HepG2 (cell line): ENCODE data around the gene STK10. TPM values are rescaled to one million over a fixed set of nuclear protein-coding genes. Genes with fewer than 3 reads are reported as not detected.

ENCODE experiments used
- ATAC-seq: fragments of 200-7000 bp; cut with Tn5 transposase; 3 replicates; pipeline ENCODE4 v1.9.1; 2020; ENCODE audit warnings: mild to moderate bottlenecking, moderate library complexity
- BruUV-seq: library from RNA; stranded (reverse); fragments of 400-500 nt; replicated peaks from 2 replicates; lab custom pipeline; 2021; lab: Mats Ljungman, UMichigan
- CTCF ChIA-PET: fragments of 300-600 bp; formaldehyde crosslinking; extraction: SDS; loops from one replicate; lab custom pipeline; 2021; ENCODE audit warnings: low total read pairs, inconsistent platforms, low intra/inter-chr PET ratio; lab: Yijun Ruan, JAX
- POLR2A ChIA-PET: fragments of 350-600 bp; sonication (Branson Sonifier 250); formaldehyde crosslinking; loops from one replicate; lab custom pipeline; 2020; ENCODE audit warnings: antibody characterized with exemption, inconsistent platforms; lab: Yijun Ruan, JAX
- DNase-seq: peaks from one replicate; pipeline ENCODE4 v3.0.0-alpha.2; 2015; ENCODE audit warnings: low spot score
- FAIRE-seq: peaks from 3 replicates; lab custom pipeline; 2011; peaks lifted over from hg19 to GRCh38; lab: Jason Lieb, UNC
- H2AFZ ChIP-seq: one replicate; pipeline ENCODE4 v1.6.1; 2011; ENCODE audit warnings: low read length, inconsistent platforms
- H3K27ac ChIP-seq: fragments of 300-600 bp; 3 replicates; pipeline ENCODE4 v1.8.0; 2011; ENCODE audit warnings: mixed run types, mild to moderate bottlenecking, mixed read lengths, low read length, inconsistent platforms; ENCODE audit not compliant: insufficient read depth; ENCODE audit errors: extremely low read length
- H3K27me3 ChIP-seq, 2 experiments: fragments of 200-600 bp in 1 of 2; 2 replicates in 1 of 2; 3 replicates in 1 of 2; pipeline versions ENCODE4 v1.6.0 to v1.8.0; 2011; ENCODE audit warnings: low read length in 2 of 2, mild to moderate bottlenecking in 2 of 2, moderate library complexity in 2 of 2, inconsistent platforms in 1 of 2; ENCODE audit not compliant: insufficient read depth in 2 of 2, control insufficient read depth in 1 of 2
- H3K36me3 ChIP-seq, 2 experiments: fragments of 200-600 bp in 1 of 2; replicated peaks in 1 of 2; 2 replicates in 1 of 2; 3 replicates in 1 of 2; pipeline versions ENCODE4 v1.5.1 to v1.8.0; 2011; ENCODE audit warnings: low read length in 2 of 2, inconsistent platforms in 1 of 2; ENCODE audit not compliant: insufficient read depth in 2 of 2, control insufficient read depth in 1 of 2
- H3K4me1 ChIP-seq: 2 replicates; pipeline ENCODE4 v1.5.1; 2012; ENCODE audit warnings: low read length, inconsistent platforms; ENCODE audit not compliant: insufficient read depth
- H3K4me2 ChIP-seq: 2 replicates; pipeline ENCODE4 v1.6.0; 2011; ENCODE audit warnings: low read depth, low read length, inconsistent platforms
- H3K4me3 ChIP-seq, 3 experiments: fragments of 200-600 bp in 1 of 3; sonication (generic), shearing (Covaris generic) in 1 of 3; replicated peaks in 1 of 3; 2 replicates each; pipeline ENCODE4 v1.5.1; 2011 to 2016; ENCODE audit warnings: low read length in 3 of 3, inconsistent platforms in 2 of 3, low read depth in 2 of 3, mild to moderate bottlenecking in 2 of 3, control low read depth in 1 of 3, mixed read lengths in 1 of 3; ENCODE audit not compliant: insufficient read depth in 1 of 3
- H3K79me2 ChIP-seq: one replicate; pipeline ENCODE4 v1.6.1; 2011; ENCODE audit warnings: low read length, inconsistent platforms; ENCODE audit not compliant: insufficient read depth
- H3K9ac ChIP-seq: 2 replicates; pipeline ENCODE4 v1.6.0; 2011; ENCODE audit warnings: mild to moderate bottlenecking, low read depth, low read length, inconsistent platforms; ENCODE audit not compliant: insufficient read depth
- H3K9me3 ChIP-seq: 2 replicates; pipeline ENCODE4 v1.5.1; 2012; ENCODE audit warnings: mild to moderate bottlenecking, low read length
- H4K20me1 ChIP-seq: 2 replicates; pipeline ENCODE4 v1.6.0; 2011; ENCODE audit warnings: inconsistent platforms, mild to moderate bottlenecking, low read length, moderate library complexity; ENCODE audit not compliant: insufficient read depth
- FOSL2 ChIP-seq: sonication (generic); formaldehyde crosslinking; IDR thresholded peaks from 2 replicates; pipeline ENCODE4 v1.4.0; 2020; ENCODE audit warnings: missing genetic modification reagents
- HDAC1 ChIP-seq: sonication (generic); formaldehyde crosslinking; IDR thresholded peaks from 2 replicates; pipeline ENCODE4 v1.5.1; 2020; ENCODE audit warnings: mild to moderate bottlenecking, missing genetic modification reagents
- MAF1 ChIP-seq: sonication (generic); formaldehyde crosslinking; IDR thresholded peaks from 2 replicates; pipeline ENCODE4 v1.5.0; 2020; ENCODE audit warnings: missing genetic modification reagents, borderline replicate concordance
- MED13 ChIP-seq: sonication (generic); formaldehyde crosslinking; IDR thresholded peaks from 2 replicates; pipeline ENCODE4 v1.5.0; 2020; ENCODE audit warnings: missing genetic modification reagents
- RORA ChIP-seq: sonication (generic); formaldehyde crosslinking; IDR thresholded peaks from 2 replicates; pipeline ENCODE4 v1.5.0; 2020; ENCODE audit warnings: mild to moderate bottlenecking, missing genetic modification reagents, moderate library complexity
- ZMYM3 ChIP-seq: sonication (generic); formaldehyde crosslinking; IDR thresholded peaks from 2 replicates; pipeline ENCODE4 v1.5.1; 2020; ENCODE audit warnings: mild to moderate bottlenecking, missing genetic modification reagents
- ZNF468 ChIP-seq: sonication (generic); formaldehyde crosslinking; IDR thresholded peaks from 2 replicates; pipeline ENCODE4 v1.8.0; 2022; ENCODE audit warnings: mild to moderate bottlenecking, moderate library complexity, missing genetic modification reagents
- ZNF570 ChIP-seq: sonication (generic); formaldehyde crosslinking; IDR thresholded peaks from 2 replicates; pipeline ENCODE4 v1.4.0; 2020; ENCODE audit warnings: mild to moderate bottlenecking, missing genetic modification reagents, borderline replicate concordance
- ZNF629 ChIP-seq: sonication (generic); formaldehyde crosslinking; conservative IDR thresholded peaks from 2 replicates; pipeline ENCODE4 v1.5.0; 2020; ENCODE audit warnings: missing genetic modification reagents
- ZNF737 ChIP-seq: sonication (generic); formaldehyde crosslinking; IDR thresholded peaks from 2 replicates; pipeline ENCODE4 v1.5.0; 2020; ENCODE audit warnings: missing genetic modification reagents, mild to moderate bottlenecking, borderline replicate concordance
- ZNF768 ChIP-seq: sonication (generic); formaldehyde crosslinking; IDR thresholded peaks from 2 replicates; pipeline ENCODE4 v1.4.0; 2020; ENCODE audit warnings: missing genetic modification reagents
- ZNF883 ChIP-seq: sonication (generic); formaldehyde crosslinking; IDR thresholded peaks from 2 replicates; pipeline ENCODE4 v1.5.1; 2020; ENCODE audit warnings: mild to moderate bottlenecking, missing genetic modification reagents; ENCODE audit errors: not compliant biosample characterization
- WGBS: methylation state at CpG from one replicate; pipeline ENCODE4 v1.1.6; 2017; ENCODE audit warnings: low lambda C conversion rate; 5-methylcytosine and 5-hydroxymethylcytosine counted together
- in situ Hi-C: cut with HindIII; loops from 2 replicates; pipeline ENCODE4 v1.10.0; 2017; ENCODE audit warnings: low pct_unique_long_range_greater_than_20kb; ENCODE audit not compliant: extremely low pct_ligation_motif_present
- intact Hi-C: fragments of 100-400 bp; cut with micrococcal nuclease; formaldehyde crosslinking; loops from one replicate; pipeline ENCODE4 v1.10.0; 2022; ENCODE audit not compliant: unreplicated experiment
- polyA plus RNA-seq, 8 experiments: library from polyadenylated mRNA; depleted of rRNA in 3 of 8; stranded (reverse) in 7 of 8; unstranded in 1 of 8; fragments of >200 nt; fragmentation: Illumina TruSeq in 4 of 8; extraction: Trizol in 4 of 8; gene quantifications; 2 replicates each; pipeline versions ENCODE4 v1.2.1 to v1.2.3, GENCODE V29; 2011 to 2016; ENCODE audit warnings: low read depth in 4 of 8, missing spikeins in 1 of 8, mixed read lengths in 1 of 8; ENCODE audit not compliant: insufficient read depth in 1 of 8
- total RNA-seq, 5 experiments: library from RNA; depleted of rRNA; stranded (reverse); fragments of >200 nt; fragmentation: Illumina TruSeq; extraction: Trizol; gene quantifications; 2 replicates each; pipeline ENCODE4 v1.2.3, GENCODE V29; 2016; ENCODE audit warnings: low read depth in 1 of 5
- TF ChIP-seq, protein P1 (sequence below): sonication (generic); formaldehyde crosslinking; IDR thresholded peaks from 2 replicates; pipeline ENCODE4 v1.8.1; 2022; ENCODE audit warnings: mild to moderate bottlenecking, missing genetic modification reagents
- TF ChIP-seq, protein P2 (sequence below): sonication (generic); formaldehyde crosslinking; IDR thresholded peaks from 2 replicates; pipeline ENCODE4 v1.4.0; 2020; ENCODE audit warnings: missing genetic modification reagents, borderline replicate concordance

STK10 gene
- total and polyA plus RNA-seq, 2 of the 13 experiments (the other 11 are each of a cell fraction or from before 2014, with no cell fraction given): 7.0 to 7.2 TPM

- TF ChIP-seq HDAC1 (CRISPR knock-in tag) (no peak), ZNF468 (CRISPR knock-in tag) (no peak), RORA (CRISPR knock-in tag) (no peak), ZNF768 (no peak), FOSL2 (no peak), MAF1 (CRISPR knock-in tag) (no peak)
- TF ChIP-seq, protein P1, sequence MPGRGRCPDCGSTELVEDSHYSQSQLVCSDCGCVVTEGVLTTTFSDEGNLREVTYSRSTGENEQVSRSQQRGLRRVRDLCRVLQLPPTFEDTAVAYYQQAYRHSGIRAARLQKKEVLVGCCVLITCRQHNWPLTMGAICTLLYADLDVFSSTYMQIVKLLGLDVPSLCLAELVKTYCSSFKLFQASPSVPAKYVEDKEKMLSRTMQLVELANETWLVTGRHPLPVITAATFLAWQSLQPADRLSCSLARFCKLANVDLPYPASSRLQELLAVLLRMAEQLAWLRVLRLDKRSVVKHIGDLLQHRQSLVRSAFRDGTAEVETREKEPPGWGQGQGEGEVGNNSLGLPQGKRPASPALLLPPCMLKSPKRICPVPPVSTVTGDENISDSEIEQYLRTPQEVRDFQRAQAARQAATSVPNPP: no peak
These were observed 69.1 kb downstream of the STK10 start (continued) for GRCh38 chr5:172118891-172119290.

- BruUV-seq: no TSS peak
- WGBS: 91% methylated on average over 9 of the region's 9 CpGs
- CTCF ChIA-PET: no interaction called here
- H3K4me2 ChIP-seq: no peak overlapping the region
- FAIRE-seq (no peak), DNase-seq (no peak), ATAC-seq (no peak)
- no peak overlapping the region for H3K4me3 ChIP-seq
- H4K20me1 ChIP-seq: no peaks in the 10 kb centered on the region
- in situ Hi-C loops: no loop called here
- no peak overlapping the region for H2AFZ ChIP-seq
- H3K4me1 ChIP-seq: no peaks in the 10 kb centered on the region
- H3K79me2 ChIP-seq: no peaks in the 10 kb centered on the region
- intact Hi-C loops: no loop called here
- no peak for TF ChIP-seq ZNF737 (CRISPR knock-in tag)
- TF ChIP-seq MED13: no peak
- peak; percentile 30; the same call in 1 of the 2 replicates for TF ChIP-seq ZMYM3
- TF ChIP-seq ZNF883 (CRISPR knock-in tag): no peak
- TF ChIP-seq ZNF570: no peak
- TF ChIP-seq, protein P2, sequence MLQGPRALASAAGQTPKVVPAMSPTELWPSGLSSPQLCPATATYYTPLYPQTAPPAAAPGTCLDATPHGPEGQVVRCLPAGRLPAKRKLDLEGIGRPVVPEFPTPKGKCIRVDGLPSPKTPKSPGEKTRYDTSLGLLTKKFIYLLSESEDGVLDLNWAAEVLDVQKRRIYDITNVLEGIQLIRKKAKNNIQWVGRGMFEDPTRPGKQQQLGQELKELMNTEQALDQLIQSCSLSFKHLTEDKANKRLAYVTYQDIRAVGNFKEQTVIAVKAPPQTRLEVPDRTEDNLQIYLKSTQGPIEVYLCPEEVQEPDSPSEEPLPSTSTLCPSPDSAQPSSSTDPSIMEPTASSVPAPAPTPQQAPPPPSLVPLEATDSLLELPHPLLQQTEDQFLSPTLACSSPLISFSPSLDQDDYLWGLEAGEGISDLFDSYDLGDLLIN (CRISPR knock-in tag): no peak
- TF ChIP-seq ZNF629 (CRISPR knock-in tag): peak; percentile 88
- peaks cover 3 to 10% of the 10 kb centered on the region in 2 experiments; a peak in 4 of 5 replicates for H3K36me3 ChIP-seq
- H3K9ac ChIP-seq: no peak overlapping the region
- POLR2A ChIA-PET: no interaction called here
- no peaks in the 10 kb centered on the region for H3K9me3 ChIP-seq
- no peaks in the 10 kb centered on the region; a peak in 1 of 5 replicates for H3K27me3 ChIP-seq
- no peak overlapping the region for H3K27ac ChIP-seq
These were observed 69.9 kb downstream of the STK10 start for GRCh38 chr5:172117977-172118701.
